GM18868 (cell line): ENCODE results near the gene ACOX3.
"Not testable (repeated sequence)": the region's sequence is repeated elsewhere in the genome, so short reads cannot be mapped to it uniquely, and the experiment has no call there.

ENCODE experiments used
- ATAC-seq: cut with Tn5 transposase; IDR thresholded peaks from one replicate; pipeline ENCODE4 v1.9.1; 2021; ENCODE audit warnings: mild to moderate bottlenecking, moderate library complexity; ENCODE audit not compliant: unreplicated experiment

Gene ACOX3

GRCh38 chr4:8343967-8344331 lies 96.6 kb downstream of the ACOX3 start:
- no peak for ATAC-seq

DNA sequence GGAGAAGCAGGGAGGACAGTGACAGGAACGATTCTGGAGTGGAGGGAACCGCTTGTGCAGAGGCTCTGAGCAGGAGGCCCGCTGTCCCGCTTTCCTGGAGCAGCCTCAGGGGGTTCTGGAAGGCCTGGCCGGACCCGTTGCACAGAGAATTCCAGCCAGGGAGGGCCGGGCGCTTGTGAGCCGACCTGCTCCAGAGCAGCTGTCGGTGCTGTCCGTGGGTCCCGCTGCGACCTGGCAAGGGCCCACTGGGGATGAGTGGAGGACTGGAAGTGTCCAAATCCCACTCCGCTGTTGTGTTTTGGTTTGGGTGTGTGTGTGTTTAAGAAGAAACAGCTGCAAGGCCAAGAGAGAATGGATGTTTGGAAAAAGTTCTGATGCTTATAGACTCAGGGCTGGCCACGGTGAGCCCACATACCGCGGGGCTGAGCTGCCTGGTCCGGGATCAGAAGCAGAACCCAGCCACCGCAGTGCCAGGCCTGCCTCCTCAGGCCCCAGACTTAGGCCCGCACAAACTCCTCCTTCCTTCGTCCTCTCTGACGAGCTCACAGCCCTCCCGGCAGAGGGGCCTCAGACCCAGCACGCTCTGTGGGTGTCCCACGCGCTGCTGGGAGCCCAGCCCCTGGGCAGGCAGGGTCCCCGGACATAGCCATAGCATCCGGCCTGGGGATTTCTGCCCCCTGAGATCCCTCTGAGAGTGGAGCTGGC lies 97.1 kb downstream of the ACOX3 start:
- no peak for ATAC-seq

GRCh38 chr4:8342651-8343261 lies 97.8 kb downstream of the ACOX3 start:
- no peak for ATAC-seq

- no peak for ATAC-seq
These were observed 98.8 kb downstream of the ACOX3 start for GRCh38 chr4:8341691-8342090.

DNA sequence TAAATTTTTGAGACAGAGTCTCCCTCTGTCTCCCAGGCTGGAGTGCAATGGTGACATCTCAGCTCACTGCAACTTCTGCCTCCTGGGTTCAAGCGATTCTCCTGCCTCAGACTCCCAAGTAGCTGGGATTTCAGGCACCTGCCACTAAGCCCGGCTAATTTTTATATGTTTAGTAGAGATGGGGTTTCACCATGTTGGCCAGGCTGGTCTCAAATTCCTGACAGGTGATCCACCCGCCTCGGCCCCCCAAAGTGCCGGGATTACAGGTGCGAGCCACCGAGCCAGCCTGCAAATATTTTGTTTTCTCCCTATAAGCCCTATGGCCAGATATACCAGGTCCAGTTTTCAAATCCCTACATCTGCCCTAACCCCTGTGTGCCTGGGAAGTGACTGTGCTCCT lies 99.2 kb downstream of the ACOX3 start:
- not testable (repeated sequence) for ATAC-seq

DNA sequence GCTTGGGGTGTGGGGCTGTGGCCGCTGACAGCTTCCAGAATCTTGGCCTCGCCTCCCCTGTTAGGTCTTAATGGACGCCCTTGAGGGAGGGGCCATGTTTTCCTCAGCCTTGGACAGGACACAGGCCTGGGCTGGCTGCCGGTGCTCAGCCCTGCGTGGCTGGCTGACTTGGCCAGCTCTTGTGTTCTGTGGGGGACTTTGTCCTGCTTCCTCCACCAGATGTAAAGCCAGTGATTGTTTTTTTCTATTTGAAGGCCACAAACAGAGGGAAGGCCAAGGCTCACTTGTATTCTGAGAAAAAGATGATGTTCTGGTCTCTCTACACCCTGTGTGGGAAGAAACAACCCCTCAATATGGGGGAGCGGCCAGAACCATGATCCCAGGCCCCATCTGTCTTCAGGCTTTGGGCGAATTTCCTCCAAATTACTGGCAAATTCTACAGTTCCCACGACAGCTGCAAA lies 99.7 kb downstream of the ACOX3 start:
- no peak for ATAC-seq

GRCh38 chr4:8338351-8338961 lies 102.1 kb downstream of the ACOX3 start:
- no peak for ATAC-seq

DNA sequence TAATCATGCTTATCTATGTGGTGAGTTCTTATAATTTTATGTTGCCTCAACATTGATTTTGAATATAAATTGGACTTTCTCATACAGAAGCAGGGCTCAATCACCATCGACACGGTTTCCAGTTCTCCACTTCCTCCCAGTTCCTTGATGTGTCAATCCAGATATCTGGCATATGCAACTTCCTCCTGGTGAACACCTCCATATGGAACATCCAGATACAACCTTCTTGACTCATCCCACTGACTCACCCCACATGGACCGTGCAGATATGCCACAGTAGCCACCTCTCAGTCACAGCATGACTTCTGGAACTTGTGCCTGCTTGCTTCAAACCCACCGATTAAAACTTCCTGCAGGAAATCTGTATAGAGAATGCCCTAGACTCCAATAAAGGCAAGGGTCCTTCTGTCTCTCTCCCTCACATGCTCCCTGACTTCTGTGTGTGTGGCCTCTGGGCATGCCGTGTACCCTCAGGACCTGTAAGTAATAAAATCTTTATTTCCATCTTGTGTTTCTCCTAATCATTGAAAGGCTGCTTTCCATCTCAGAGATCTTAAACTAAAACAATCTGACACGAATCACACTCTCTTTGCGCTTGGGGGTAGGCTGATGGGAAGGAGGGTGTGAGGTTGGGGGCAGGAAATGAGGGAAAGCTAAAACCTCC lies 104.0 kb downstream of the ACOX3 start:
- no peak for ATAC-seq

DNA sequence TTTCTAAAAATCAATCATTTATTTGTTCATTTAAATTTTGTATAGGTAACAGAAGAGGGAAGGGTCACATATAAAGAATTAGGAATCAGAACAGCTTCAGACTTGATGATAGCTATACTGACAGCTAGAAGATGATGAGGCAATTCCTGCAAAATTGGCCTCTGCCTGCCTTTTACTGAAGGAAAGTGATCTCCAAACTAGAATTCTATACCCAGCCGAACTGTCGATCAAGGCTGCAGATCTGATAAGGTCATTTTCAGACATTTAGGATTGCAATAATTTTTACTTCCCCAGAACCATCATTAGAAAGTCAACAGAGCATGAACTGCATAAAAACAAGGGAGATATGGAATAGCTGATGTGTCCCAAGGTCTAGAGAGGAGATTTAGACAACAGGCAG lies 104.7 kb downstream of the ACOX3 start:
- no peak for ATAC-seq

DNA sequence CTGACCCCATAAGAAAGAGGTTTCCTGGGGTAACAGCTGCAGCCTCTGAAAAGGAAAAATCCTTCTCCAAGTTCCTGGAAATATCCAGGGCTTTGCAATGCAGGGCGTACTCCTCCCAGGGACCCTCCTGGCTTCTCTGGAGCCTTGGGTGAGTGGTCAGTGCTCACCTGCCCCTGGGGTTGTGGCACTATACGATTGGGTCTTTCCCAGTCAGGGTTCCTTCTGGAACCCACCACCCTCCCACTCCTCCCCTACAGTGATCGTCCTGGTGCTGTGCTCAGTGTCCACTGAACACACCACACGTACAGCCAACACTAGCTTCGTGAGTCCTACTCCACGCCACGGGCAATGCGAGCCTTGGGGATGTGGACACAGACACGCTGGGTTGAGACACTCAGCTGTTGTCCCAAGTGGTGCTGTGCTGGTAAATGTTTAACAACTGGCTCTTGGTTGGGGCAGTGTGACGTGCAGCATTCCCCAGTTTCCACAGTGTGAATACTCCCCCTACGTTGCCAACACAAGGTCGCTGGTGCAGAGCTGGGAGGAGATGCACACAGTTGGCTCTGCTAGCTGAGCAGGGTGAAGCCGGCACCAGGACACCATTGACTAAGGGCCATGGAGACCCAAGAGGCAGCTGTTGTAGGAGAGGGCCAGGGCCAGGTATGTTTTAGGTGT lies 105.6 kb downstream of the ACOX3 start:
- ATAC-seq: no peak

DNA sequence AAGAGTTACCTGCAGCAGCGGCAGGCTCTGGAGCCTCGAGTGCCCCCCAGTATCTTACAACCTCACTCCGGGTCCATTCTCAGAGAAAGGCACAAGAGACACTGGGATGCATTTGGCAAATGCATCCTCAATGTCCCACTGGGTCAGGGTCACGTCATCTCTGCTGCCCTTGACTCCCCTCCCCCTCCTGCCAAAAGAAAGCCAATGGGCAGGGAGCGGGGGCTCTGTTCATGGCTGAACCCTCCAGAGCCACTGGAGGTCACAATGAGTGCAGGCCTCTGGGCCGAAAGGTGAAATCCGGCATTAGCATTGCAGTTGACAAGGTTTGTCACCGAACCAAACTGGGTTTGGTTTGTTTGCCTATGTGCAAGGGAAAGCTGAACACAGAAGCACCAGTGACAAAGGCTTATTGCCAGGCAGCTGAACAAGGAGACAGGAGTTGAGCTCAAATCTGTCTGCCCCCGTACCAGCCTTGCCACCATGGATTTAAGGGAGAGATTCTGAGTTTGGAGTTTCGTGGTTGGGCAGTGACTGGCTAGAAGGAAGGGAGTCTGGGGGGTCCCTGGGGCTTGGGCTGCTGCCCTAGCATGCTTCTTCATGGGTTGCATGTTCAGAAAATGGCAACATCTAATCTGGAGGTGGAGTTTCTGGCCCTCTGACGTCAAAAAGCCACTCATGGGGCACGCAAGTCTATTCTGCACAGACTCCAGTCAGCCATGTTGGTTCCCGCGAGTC lies 106.6 kb downstream of the ACOX3 start:
- no peak for ATAC-seq

DNA sequence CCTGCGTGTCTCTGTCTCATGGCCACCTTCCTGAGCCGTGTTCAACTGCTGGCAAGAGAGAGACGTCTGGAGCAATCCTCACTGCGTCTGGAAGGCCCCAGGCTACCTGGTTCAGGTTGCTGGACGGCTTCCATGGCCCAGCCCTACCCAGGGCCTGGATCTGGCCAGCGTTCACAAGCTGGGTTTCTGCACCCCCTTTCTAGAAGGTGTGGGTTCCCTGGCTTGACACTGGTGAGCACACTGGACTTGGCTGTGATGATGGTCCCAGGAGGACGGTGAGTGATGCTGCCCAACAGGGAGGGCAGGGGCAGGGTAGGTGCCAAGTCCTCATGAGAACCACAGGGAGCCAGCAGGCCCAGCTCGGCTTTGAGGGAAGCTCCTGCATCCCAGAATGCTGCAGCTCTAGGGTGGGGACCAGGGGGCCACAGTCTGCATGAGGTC lies 107.6 kb downstream of the ACOX3 start:
- ATAC-seq: no peak

DNA sequence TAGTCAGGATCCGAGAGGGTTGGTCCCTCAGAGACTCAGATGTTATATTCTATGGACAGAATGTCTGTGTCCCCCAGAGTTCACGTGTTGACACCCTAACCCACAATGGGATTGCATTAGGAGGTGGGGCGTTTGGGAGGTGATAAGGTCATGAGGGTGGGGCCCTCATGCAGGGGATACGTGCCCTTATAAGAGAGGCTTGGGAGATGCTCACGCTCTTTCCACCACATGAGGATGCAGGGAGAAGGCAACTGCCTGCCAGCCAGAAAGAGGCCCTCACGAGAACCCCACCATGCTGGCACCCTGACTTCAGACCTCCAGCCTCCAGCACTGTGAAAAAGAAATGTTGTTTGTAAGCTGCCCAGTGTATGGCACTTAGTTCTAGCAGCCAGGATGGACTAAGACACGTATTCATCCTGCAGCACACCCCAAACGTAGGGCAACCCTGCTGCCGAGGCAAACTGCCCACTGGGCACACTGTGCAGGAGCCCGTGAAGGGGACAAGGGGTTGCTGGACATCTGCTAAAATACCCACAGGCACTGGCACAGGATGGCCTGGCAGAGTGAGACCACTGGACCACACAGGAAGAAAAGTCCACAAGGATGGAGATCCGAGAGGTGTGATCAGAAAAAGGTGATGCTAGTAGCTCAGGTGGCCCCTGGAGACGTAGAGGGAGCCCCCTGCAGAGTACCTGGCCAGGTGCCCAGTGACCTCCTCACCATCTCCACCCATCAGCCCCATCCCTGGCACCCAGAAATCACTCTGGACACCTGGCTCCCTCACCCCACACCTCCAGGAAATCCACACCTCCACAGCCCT lies 108.3 kb downstream of the ACOX3 start:
- ATAC-seq: no peak

DNA sequence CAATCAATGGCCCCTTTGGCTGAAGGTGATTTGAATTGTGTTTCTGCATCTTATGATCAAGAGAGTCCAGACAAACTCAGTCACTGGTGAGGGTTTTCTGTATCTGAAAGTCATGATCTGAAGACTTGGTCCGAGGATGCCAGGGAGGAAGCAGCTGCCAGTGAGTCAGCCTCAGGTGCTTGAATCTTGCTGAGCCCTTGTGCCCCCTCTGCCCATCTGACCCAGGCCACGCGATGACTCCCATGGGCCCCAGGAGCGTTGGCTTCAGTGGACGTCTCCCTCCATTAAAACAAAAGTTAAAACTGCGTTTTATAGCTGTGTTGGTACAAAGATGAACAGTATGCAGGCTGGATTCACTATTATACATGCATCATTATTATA lies 109.0 kb downstream of the ACOX3 start:
- no peak for ATAC-seq

DNA sequence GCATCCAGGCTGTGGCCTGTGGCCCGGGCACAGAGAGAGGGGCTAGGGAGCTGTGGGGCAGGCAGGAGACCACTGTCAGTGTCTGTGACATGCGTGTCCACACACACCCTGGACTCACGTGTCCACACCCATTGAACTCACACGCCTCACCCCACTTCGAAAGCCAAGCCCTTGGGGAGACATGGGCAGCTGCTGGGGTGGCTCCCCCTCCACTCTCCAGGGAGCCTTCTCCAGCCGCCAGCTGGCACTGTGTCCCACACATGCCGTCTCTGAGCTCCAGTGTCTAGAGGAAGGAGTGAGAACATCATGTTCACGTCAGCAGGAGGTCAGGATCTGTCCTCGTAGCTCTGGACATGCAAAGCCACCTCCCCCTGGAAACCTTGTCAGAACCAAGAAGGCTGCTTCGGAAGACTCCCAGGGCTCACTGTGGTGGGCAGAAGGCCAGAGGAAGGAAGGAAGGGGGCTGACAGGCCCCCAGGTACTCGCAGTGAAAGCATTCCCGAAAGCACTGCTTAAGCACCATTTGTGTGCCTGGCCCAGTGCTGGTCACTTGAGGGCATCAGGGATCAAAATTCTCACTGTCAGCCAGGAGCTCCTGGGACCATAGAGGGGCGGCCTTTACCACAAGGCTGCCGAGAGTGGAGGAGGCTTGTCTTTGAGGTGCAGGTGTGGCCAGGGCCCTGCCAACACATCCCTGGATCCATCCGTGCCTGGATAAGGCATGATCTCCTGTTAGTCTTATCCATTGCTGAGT lies 109.5 kb downstream of the ACOX3 start:
- no peak for ATAC-seq

GRCh38 chr4:8329859-8330761 lies 110.4 kb downstream of the ACOX3 start:
- ATAC-seq: no peak

DNA sequence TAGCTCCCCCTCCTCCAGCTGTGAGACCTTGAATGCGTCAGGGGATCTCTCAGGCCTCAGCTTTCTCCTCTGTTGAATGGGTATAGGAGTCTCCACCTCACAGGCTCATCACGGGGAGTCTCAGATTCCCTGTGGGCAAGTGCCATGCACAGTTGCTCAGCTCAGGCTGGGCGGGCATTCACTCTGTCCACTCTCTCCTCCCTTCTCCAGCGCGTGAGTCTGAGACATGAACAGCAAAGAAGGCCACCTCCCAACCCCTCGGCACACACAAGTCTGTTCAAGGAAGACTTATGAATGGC lies 111.0 kb downstream of the ACOX3 start:
- no peak for ATAC-seq

- ATAC-seq: no peak
These were observed 111.5 kb downstream of the ACOX3 start for GRCh38 chr4:8328866-8329559.
